Urothelium cell line (cell line): Measurements from ENCODE around the gene RNF146.
"Not testable (repeated sequence)": the region's sequence is repeated elsewhere in the genome, so short reads cannot be mapped to it uniquely, and the experiment has no call there.

Source experiments
- DNase-seq: peaks from one replicate; pipeline ENCODE4 v3.0.0; 2011; ENCODE audit warnings: low spot score, mixed read lengths
- FAIRE-seq: peaks from 2 replicates; lab custom pipeline; 2011; peaks lifted over from hg19 to GRCh38; lab: Jason Lieb, UNC

The RNF146 gene

GRCh38 chr6:127266178-127266891 lies at the start of gene RNF146:
RNF146 (plus strand) TSS chr6:127266864; CDS start chr6:127280339, 13,475 bp downstream.
- FAIRE-seq (no peak), DNase-seq (peak; percentile 91)

DNA sequence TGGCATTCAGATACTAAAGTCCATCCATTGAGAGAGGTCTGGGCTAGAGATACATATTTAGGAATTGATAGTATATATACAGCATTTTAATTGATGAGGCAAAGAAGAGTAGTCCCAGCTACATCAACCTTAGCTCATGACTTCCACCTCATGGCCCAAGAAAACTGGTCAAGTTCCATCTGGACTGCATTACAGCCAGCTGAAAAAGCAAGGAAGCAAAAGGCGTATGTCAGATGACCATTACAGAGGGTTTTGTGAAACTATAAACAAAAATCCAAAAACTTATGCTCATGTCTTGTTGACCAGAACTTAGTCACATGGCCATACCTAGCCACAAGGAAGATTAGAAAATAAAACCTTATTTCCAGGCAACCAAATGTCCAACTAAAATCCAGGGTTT lies 46.8 kb upstream of the RNF146 start:
- FAIRE-seq (no peak), DNase-seq (no peak)

- DNase-seq (no peak), FAIRE-seq (no peak)
Observed at GRCh38 chr6:127221201-127221600, 45.5 kb upstream of the RNF146 start.

DNA sequence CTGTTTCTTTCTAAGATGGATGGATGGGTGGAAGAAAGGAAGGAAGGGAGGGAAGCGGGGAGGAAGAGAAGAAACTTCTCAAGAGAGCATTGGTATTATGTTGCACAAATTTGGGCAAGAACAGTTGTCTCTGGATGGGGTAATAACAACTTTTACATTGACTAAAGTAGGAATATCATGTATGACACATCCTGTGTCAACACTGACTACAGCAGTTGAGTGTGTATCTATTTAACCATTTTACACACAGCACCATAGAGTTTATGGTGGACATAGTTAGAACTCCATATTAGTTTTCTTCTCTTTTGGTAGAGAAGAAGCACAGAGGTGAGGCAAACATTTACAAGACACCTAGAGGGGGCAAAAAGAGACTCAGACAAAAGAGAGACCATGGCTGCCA lies 44.2 kb upstream of the RNF146 start:
- FAIRE-seq (no peak), DNase-seq (no peak)

DNA sequence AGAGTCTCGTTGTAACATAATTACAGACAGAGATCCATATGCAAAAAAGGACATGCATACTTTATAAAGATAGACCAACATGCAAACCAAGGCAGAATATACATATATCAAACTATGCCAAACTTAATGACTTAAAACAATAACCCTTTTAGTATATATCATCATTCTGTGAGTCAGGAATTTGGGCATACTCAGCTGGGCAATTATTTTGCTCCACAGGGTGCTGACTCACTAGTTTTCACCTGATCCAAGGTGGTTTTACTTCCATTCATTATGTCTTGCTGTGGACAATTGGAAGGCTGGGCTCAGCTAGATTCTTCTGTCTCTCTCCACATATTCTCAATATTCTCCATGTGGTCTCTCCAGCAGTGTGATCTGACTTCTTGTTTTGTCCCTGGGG lies 41.2 kb upstream of the RNF146 start:
- DNase-seq (no peak), FAIRE-seq (no peak)

DNA sequence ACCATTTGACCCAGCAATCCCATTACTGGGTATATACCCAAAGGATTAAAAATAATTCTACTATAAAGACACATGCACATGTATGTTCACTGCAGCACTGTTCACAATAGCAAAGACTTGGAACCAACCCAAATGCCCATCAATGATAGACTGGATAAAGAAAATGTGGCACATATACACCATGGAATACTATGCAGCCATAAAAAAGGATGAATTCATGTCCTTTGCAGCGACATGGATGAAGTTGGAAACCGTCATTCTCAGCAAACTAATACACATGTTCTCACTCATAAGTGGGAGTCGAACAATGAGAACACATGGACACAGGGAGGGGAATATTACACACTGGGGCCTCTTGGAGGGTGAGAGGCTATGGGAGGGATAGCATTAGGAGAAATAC lies 32.8 kb upstream of the RNF146 start:
- DNase-seq, FAIRE-seq: not testable (repeated sequence)

DNA sequence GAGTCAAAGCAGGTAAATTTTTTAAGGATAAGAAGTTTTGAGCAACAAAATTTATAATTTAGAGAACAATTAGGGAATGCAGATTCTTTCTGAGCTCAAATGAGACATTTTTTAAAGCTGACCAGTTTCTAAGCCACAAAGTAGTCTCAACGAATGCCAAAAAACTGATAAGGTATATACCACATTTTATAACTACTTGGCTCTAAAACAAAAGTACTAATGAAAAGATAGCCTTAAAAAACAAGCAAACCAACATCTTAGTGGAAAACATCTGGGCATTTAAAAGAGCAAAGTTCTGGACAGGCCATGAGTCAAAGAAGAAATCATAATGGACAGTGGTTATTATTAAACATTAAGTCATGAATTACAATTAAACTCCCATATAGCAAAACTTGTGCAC lies 23.2 kb upstream of the RNF146 start:
- no peak for DNase-seq
- no peak for FAIRE-seq

- DNase-seq (no peak), FAIRE-seq (no peak)
Observed at GRCh38 chr6:127247114-127248096, 19.3 kb upstream of the RNF146 start.

GRCh38 chr6:127249621-127250020 lies 17.0 kb upstream of the RNF146 start:
- no peak for DNase-seq
- FAIRE-seq = no peak

DNA sequence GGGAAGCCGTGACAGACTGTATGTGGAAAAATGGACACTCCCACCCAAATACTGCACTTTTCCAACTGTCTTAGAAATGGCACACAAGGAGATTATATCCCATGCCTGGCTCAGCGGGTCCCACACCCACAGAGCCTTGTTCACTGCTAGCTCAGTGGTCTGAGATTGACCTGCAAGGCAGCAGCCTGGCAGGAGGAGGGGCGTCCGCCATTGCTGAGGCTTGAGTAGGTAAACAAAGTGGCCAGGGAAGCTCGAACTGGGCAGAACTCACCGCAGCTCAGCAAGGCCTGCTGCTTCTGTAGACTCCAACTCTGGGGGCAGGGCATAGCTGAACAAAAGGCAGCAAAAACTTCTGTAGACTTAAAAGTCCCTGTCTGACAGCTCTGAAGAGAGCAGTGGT lies 11.4 kb upstream of the RNF146 start:
- FAIRE-seq = no peak
- no peak for DNase-seq

DNA sequence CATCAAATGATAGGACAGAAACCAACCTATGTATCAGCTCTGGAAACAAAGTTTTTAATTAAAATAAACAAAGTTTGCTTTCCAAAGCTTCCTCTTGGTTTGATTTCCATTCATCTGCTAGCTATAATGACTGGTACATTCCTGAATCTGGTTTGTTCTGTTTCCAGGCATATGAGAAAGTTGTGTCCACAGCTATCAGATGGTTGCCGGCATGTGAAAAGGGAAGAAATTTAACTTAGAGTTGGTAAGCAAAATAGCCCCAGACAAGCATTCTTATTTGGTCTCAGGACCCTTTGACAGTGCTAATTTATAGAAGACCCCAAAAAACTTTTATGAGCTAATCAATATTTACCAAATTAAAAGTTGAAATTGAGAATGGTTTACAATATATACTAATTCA lies 3.8 kb upstream of the RNF146 start:
- FAIRE-seq = no peak

DNA sequence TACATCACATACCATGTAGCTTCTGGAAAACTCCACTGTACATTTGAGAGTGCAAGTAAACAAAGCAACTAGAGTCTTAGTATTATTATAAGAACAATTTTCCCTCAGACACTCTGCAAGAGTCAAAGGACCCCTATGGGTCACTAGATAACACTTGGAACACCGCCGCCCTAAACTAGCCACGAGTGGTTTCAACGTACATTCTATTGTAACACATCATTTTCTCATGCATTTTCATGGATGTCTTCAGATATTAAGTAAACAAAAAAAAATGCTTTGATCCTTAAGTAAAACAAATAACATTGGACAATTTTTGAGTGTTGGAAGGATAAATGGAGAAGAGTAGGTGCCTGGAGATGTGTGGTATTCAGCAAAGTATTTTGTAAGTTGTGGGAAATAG lies 3.2 kb upstream of the RNF146 start:
- FAIRE-seq = no peak
- no peak for DNase-seq

More for the DNA sequence above, 3.8 kb upstream of the RNF146 start:
- DNase-seq = no peak

- peak; percentile 74 for DNase-seq
- no peak for FAIRE-seq
Observed at GRCh38 chr6:127266892-127267645, 405 bp downstream of the RNF146 start.

DNA sequence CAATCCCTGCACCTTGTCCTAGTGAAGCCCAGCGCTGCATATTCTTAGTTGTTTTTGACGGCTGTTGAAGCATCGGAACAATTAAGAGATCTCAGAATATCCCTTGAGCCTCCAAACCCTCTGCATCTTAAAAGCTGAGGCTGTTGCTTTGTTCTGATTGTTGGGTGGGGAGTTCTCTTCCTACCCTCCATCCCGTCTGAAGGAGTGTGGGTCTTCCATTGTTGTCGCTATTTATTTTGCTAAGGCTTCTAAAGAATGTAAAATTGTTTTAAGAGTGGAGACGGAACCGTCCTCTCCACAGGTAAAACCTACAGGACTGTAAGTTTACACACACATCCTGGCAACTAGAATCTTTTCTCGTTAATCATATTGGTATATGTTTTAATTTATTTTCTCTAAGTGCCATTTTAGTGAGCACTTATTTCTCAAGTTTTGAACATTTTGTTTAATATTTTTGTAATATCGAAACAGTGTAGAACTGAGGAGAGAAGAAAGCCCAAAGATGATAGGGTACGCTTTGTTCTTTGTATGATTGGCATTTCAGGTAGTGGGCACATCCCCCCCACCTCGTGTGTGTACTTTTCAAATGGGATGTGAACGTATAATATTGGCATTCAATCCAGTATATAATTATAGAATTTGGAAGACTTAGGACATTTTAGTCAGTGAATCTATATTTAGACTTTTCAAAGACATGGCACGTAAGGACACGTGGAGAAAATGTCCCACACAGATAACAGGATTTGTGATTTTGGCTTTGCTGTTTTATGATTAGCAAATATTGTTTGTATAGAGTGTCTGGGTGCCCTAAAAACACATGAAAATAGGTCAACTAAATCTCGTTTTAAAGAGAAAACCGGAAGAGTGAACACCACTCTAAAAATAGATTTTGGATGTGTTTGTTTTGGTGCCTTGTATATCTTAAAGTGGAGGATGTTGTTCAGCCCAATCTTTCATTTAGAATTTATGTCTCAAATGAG lies 1.3 kb downstream of the RNF146 start:
- DNase-seq = no peak
- no peak for FAIRE-seq

GRCh38 chr6:127272576-127272975 lies 5.9 kb downstream of the RNF146 start:
- FAIRE-seq = no peak
- DNase-seq = no peak

- DNase-seq (no peak), FAIRE-seq (no peak)
Observed at GRCh38 chr6:127273499-127273898, 6.8 kb downstream of the RNF146 start.

DNA sequence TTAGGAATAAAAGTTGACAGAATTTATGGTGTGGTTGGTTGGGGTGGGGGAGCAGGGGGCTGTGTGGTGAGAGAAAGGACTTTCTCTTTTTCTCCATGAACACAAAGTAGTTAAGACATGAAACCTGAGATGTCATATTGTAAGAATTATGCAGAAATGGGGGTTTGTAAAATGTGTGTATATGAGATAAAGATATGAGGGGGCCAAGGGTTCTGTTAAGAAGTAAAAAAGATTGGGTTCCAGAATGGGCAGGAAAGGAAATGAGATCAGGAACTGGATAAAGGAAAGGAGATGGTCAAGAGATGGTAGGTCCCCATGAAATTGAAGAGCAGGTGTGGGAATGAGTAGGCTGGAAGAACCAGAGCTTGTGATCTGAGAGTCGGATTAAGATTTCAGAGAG lies 9.7 kb downstream of the RNF146 start:
- FAIRE-seq (no peak), DNase-seq (no peak)

GRCh38 chr6:127277878-127278843 lies 11.5 kb downstream of the RNF146 start:
- FAIRE-seq = no peak
- no peak for DNase-seq

GRCh38 chr6:127279815-127280214 lies 13.2 kb downstream of the RNF146 start:
- FAIRE-seq = no peak

More at GRCh38 chr6:127279815-127280214, 13.2 kb downstream of the RNF146 start:
- no peak for DNase-seq
